IPS DF 19.7 (cell line): ENCODE measurements around the gene TMEM120B.

ENCODE experiments used
- DNase-seq: peaks from one replicate; pipeline ENCODE4 v3.0.0-alpha.2; 2013; ENCODE audit warnings: low read depth, low spot score

Gene TMEM120B

DNA sequence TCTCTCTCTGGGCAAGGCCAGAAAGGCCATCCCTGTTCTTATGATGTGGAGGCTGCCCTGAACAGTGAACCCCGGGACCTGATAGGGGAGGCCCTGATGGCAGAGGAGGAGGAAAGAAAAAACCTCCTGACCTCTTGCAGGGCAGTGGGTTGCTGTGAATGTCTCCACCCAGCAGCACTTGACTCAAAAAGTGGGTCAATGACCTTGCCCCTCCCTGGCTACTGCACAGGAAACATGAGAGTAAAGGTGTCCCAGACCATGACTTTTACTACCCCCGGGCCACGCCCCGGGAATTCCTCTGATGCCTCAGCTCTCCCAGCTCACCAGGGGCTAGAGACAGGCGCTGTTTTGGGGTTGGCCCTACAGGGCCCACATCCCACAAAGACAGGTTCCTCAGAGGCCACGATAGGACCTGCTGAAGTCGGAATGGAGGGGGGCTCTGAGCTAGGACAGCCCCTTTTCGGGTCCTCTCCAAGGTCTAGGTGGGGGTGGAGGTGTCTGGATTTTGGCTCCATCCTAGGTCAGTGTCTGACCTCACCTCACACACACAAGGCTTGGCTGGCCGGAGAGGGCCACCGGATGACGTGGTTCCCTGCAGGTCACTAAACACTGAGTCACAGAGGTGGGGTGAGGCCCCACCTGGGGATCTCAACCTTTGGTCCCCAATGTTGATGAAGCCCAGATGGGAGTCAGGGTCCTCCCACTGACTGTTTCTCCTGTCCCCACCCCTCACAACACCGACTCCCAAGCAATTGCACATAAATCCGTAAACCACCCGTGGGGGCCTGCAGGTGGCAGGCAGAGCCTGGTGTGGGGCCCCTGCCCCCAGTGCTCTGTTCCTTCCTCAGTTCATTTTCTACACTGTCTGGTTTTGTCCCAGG lies 79.4 kb downstream of the TMEM120B start:
- no peak for DNase-seq

DNA sequence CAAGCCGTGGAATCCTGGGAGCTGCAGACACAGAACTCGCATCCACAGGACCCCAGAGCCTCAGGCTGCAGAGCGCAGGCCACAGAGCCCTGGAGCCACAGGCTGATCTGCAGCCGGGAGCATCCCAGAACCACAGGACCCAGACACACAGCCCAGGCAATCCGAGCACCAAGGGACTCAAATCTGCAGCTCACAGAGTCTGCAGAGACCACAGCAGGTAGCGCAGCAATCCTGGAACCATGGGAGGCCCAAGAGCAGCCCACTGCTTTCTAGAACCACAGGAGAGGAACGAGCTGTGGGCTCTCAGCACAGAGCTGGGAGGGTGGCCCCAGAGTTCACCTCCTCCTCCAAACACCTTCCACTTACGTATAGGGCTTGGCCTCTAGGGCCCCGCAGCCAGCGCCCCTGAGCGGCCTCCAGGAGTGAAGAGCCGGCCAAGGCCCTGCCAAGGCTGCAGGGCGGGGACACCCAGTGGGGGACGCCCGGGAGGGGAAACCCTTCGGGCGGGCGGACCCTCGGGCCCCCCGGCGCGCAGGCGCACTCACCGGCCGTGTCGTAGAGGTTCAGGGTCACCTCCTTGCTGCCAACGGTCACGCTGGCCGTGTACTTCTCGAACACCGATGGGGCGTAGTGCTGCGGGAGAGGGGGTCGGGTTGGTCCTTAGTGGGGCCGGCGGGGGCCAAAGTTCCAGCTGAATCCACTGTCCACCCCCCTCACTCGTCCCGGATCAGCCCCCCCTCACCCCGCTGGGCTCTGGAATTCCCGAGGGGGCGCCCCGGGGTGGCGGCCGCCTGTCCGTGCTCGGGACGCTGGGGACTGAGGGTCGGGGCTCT lies 80.3 kb downstream of the TMEM120B start:
- DNase-seq = no peak

DNA sequence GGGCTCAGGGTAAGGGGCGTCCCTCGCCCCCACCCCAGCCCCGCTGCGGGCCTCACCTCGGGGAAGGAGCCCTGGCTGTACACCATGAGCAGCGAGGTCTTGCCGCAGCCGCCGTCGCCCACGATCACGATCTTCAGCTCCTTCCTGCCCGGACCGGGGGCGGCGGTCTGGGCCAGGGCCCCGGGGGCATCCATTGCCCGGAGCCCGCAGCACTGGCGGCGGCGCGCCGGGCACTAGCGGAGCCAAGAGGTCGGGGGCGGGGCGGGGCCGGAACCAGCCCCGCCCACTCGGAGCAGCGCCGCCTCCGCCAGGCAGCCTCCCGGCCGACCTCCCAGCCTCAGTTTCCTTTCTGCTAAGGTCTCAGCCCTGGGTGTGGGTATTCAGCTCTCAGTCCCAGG lies 80.9 kb downstream of the TMEM120B start, which contains the start of gene RHOF:
Gene RHOF, minus strand, starts transcription at position 249 of the 398 bp plus-strand sequence. Its CDS starts 55 bp downstream, at position 194.
- no peak for DNase-seq

GRCh38 chr12:121793838-121794533 lies 81.4 kb downstream of the TMEM120B start:
- no peak for DNase-seq

- DNase-seq = no peak
These were observed 82.0 kb downstream of the TMEM120B start for GRCh38 chr12:121794534-121795033.

- DNase-seq = no peak
These were observed 82.7 kb downstream of the TMEM120B start for GRCh38 chr12:121795034-121795968.

DNA sequence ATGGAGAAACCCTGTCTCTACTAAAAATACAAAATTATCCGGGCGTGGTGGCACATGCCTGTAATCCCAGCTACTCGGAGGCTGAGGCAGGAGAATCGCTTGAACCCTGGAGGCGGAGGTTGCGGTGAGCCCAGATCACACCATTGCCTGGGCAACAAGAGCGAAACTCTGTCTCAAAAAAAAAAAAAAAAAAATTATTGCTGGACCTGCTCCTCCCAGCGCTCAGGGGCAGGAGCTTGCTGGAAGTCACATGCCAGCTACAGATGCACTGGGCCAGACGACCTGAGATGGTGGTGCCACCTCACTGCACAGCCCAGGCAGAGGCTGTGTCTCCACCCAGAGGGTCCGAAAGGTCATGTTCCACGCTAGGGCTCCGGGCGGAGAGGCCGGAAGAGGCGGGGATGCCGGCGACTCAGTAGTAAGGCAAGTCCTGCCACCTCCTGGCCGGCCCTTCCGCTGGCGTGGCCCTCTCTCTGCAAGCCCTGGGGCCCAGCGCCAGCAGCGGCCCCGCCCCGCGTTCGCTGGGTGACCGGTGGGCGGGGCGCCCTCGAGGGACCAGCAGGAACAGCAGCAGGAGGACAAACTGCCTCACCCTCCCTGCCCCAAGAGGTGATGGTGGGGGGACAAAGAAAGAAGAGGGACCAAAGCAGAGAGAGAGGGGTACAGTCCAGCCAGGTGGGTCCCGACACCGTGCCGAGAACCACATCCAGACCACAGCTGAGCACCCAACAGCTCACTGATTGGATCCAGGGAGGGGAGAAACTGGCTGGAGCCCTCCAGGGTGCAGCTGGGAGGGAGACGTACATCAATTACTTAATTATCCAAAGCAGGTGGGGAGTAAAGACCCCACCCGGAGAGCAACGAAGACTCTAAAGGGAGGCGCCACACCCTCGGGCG lies 84.6 kb downstream of the TMEM120B start:
- DNase-seq = no peak

DNA sequence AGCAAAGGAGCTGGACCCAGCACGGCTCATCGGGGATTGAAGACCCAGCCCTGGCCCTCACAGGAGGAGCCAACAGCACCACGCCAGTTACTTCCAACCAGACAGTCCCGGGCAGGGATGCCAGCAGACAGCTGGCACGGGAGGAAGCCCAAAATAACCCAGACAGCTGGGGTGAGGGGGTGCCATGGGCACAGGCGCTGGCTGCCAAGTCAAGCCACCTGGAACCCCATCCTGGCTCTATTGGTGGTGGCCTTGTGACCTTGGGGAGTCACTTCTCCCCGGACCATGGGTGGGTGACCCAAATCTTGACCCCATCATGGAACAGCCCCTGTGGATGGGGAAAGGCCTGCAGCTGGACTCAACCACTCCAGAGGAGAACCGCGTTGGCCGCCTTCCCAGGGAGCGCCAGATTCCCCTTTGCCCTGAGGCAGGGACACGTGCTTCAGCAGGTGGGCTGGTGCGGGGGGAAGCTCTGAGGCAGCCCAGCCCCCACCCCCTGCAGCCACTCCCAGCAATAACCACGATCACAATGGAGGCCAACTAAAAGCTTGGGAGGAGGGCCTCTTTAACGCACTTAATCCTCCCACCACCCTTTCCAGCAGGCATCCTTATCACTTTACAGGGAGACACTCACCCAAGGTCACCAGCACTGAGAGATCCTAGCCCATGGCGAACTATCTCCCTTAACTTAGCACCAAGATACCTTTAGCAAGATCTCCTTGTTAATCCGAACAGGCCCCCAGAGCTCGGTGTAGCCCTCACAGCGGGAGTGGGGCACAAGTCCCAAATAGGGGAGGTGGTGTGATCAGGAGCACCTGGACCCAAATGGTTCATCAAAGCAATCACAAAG lies 85.6 kb downstream of the TMEM120B start:
- DNase-seq = no peak

DNA sequence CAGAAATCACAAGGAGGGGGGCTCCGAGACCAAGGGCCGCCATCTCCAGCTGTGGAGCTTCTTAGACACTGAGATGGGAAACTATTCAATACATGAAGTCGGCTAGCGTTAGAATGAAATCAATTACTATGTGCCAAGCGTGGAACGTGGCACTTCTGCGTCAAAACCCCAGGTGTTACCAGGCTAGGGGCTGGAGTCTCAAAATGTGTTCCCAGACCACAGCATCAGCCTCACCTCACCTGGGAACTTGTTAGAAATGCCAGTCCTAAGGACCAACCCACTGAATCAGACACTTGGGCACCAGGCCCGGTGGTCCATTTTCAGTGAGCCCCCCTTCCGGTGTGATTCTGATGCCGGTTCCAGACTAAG lies 86.2 kb downstream of the TMEM120B start:
- no peak for DNase-seq

GRCh38 chr12:121799156-121799841 lies 86.7 kb downstream of the TMEM120B start:
- DNase-seq = no peak

GRCh38 chr12:121799842-121800693 lies 87.5 kb downstream of the TMEM120B start:
- DNase-seq = no peak

GRCh38 chr12:121800694-121801594 lies 88.4 kb downstream of the TMEM120B start:
- no peak for DNase-seq

DNA sequence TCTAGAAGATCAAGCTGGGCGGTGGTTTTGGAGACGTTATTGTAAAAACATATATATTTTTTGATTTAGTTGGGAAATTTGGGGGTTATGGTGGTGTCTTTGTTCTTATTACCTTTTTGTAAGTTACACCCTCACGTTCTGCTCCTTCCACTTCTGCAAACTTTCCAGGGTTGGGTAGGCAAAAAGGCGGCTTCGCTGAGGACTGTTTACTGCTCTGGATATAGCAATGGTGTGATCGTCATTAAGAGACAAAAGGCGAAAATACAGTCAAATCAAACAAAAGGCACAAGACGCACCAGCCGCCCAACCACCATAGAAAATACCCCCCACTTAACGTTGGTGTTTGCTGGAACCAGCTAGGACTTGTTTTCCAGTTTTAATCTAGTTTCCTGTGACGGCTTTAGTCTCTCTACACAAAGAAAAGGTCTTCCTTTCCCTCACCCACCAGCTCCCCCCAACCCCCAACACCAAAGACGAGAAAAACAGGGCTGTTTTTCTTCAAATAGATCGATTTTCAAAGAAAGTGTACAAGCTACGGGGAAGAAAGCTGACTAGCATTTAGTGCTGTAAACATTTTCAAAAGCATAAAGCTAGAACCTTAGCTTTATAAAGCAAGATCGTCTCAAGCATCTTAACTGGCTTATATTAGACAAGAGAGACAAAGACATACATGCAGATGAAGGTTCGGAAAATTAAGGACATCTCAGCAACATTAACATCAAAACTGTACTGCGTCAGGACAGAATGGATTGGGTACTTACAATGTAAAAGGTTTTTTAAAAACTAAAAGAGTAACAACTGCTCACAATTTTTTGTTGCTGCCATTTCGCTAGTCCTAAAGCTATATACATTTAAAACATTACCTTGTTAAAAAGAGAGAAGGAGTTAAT lies 89.3 kb downstream of the TMEM120B start:
- DNase-seq = no peak

GRCh38 chr12:121802485-121802842 lies 89.9 kb downstream of the TMEM120B start:
- DNase-seq = no peak
